Measurements from ENCODE around the gene GABBR2. TPM values are rescaled to one million over a fixed set of nuclear protein-coding genes. Genes with fewer than 3 reads are reported as not detected.

Gene GABBR2
- total and polyA plus RNA-seq, 12 donors = under 0.01 to 1.3 (median 0.45) TPM

- no peaks in the 10 kb centered on the region for H3K36me3 ChIP-seq
- WGBS, 2 donors = 90 to 93% methylated on average over 3 of the region's 3 CpGs
- DNase-seq (no peak), ATAC-seq (no peak)
- no peak overlapping the region for H3K27ac ChIP-seq
- H3K27me3 ChIP-seq = peaks cover 0 to 11% (median 0%) of the 10 kb centered on the region in 7 donors
- intact Hi-C loops (cut with DNase I) = no loop called here
- H3K4me1 ChIP-seq = peaks cover 0 to 10% (median 6%) of the 10 kb centered on the region in 9 donors
- no peak for TF ChIP-seq CTCF (IDR thresholded peaks at IDR 0.05)
- no peak overlapping the region for H3K4me3 ChIP-seq
- H3K9me3 ChIP-seq = no peaks in the 10 kb centered on the region
Measured at GRCh38 chr9:98300611-98301010, 408.1 kb downstream of the GABBR2 start.

DNA sequence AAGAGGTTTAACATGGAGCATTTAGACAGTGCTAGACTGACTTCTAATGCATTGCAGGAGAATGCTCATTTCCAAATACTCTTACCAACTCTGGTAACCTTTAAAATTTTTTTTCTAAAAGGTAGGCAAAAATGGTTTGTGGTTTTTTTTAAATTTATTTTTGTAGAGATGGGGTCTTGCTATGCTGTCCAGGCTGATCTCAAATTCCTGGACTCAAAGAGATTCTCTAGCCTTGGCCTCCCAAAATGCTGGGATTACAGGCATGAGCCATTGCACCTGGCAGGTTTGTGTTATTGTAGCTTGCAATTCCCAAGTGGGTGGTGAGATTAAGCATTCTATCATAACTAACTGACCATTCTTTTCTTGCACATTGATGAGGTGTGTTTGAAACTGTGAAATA is 410.3 kb downstream of the GABBR2 start:
- no peaks in the 10 kb centered on the region for H3K36me3 ChIP-seq
- DNase-seq (no peak), ATAC-seq (no peak)
- H3K9me3 ChIP-seq = no peaks in the 10 kb centered on the region
- intact Hi-C loops (cut with DNase I) = no loop called here
- no peak overlapping the region for H3K4me3 ChIP-seq
- no peak for TF ChIP-seq CTCF (IDR thresholded peaks at IDR 0.05)
- H3K4me1 ChIP-seq = peaks cover 0 to 10% (median 6%) of the 10 kb centered on the region in 9 donors
- H3K27me3 ChIP-seq = peaks cover 0 to 15% (median 5%) of the 10 kb centered on the region in 7 donors
- no peak overlapping the region for H3K27ac ChIP-seq

DNA sequence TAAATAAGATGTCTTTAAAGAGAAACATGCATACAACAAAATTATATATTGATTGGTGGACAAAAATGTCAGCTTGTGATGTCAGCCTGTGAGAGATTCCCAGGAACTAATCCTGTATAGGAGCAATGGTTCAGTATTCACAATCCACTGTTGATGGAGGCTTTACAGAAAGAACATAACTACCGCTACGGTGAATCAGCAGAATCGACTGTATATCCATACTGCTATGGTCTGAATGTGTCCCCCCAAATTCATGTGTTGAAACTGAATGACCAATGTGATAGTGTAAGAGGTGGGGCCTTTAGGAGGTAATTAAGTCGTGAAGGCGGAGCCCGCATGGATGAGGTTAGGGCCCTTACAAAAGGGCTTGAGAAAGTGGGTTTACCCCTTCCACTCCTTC is 412.9 kb downstream of the GABBR2 start:
- Histone ChIP-seq H3K4me1 (no peaks in the 10 kb centered on the region), H3K9me3 (no peaks in the 10 kb centered on the region), H3K27me3 (peaks cover 0 to 16% (median 5%) of the 10 kb centered on the region in 7 donors), H3K27ac (no peak overlapping the region), H3K4me3 (no peak overlapping the region), H3K36me3 (no peaks in the 10 kb centered on the region)
- ATAC-seq (no peak), DNase-seq (no peak)
- no peak for TF ChIP-seq CTCF (IDR thresholded peaks at IDR 0.05)
- 84 to 92% methylated on average over 6 of the region's 6 CpGs for WGBS, 2 donors
- intact Hi-C loops (cut with DNase I) = no loop called here

DNA sequence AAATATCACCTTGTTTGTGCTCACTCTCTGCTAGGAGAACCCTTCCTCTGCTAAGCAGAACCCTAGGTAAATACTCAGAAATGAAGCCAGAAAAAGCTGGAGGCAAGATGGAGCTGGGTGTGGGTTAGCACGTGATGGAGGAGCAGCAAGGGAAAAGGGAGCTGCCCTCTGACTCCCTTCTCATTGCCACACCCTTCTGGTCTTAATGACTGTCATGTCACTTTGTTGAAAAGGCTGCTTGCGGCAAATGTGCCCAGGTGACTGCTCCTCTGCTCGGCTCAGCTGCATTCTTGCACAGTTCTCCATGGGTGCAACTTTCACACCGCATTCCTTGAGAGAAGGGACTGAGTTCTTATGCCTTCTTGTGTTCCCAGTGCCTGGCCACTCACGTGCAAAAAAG is 416.9 kb downstream of the GABBR2 start:
- 50 to 62% methylated on average over 5 of the region's 5 CpGs for WGBS, 2 donors
- Histone ChIP-seq H3K27me3 (peaks cover 0 to 16% (median 9%) of the 10 kb centered on the region in 7 donors), H3K4me1 (no peaks in the 10 kb centered on the region), H3K9me3 (no peaks in the 10 kb centered on the region), H3K36me3 (no peaks in the 10 kb centered on the region), H3K4me3 (no peak overlapping the region), H3K27ac (no peak overlapping the region)
- no peak for ATAC-seq
- no peak for DNase-seq
- TF ChIP-seq CTCF (IDR thresholded peaks at IDR 0.05) = no peak
- intact Hi-C loops (cut with DNase I) = no loop called here
